ENCODE results near the gene RAPGEF6. TPM values are rescaled to one million over a fixed set of nuclear protein-coding genes. Genes with fewer than 3 reads are reported as not detected.
"Not testable (repeated sequence)": the region's sequence is repeated elsewhere in the genome, so short reads cannot be mapped to it uniquely, and the experiment has no call there.

The RAPGEF6 gene
- 8.5 and 12.9 TPM in 2 replicates for total RNA-seq

GRCh38 chr5:131634996-131635683 is at the start of gene RAPGEF6:
Gene RAPGEF6 (minus strand): TSS chr5:131635229. CDS start chr5:131635030, 199 bp downstream.
- DNase-seq (ENCODE audit: low read depth): peak; percentile 95
- H3K4me3 ChIP-seq (ENCODE audit: low read depth, low read length): peak within 1 kb of the TSS; percentile 88
- no peak for TF ChIP-seq CTCF (conservative IDR thresholded peaks at IDR 0.05; ENCODE audit: low read depth, low read length)

- DNase-seq (ENCODE audit: low read depth): no peak
- no peak for TF ChIP-seq CTCF (conservative IDR thresholded peaks at IDR 0.05; ENCODE audit: low read depth, low read length)
- H3K4me3 ChIP-seq (ENCODE audit: low read depth, low read length): no peak overlapping the region
Measured at GRCh38 chr5:131684595-131684994, 49.6 kb upstream of the RAPGEF6 start.

GRCh38 chr5:131684051-131684450 is 49.0 kb upstream of the RAPGEF6 start:
- no peak for TF ChIP-seq CTCF (conservative IDR thresholded peaks at IDR 0.05; ENCODE audit: low read depth, low read length)
- no peak overlapping the region for H3K4me3 ChIP-seq (ENCODE audit: low read depth, low read length)
- DNase-seq (ENCODE audit: low read depth): no peak

- no peak for TF ChIP-seq CTCF (conservative IDR thresholded peaks at IDR 0.05; ENCODE audit: low read depth, low read length)
- no peak for DNase-seq (ENCODE audit: low read depth)
- H3K4me3 ChIP-seq (ENCODE audit: low read depth, low read length): no peak overlapping the region
Measured at GRCh38 chr5:131682826-131683225, 47.8 kb upstream of the RAPGEF6 start.

- TF ChIP-seq CTCF (conservative IDR thresholded peaks at IDR 0.05; ENCODE audit: low read depth, low read length): no peak
- DNase-seq (ENCODE audit: low read depth): no peak
- H3K4me3 ChIP-seq (ENCODE audit: low read depth, low read length): no peak overlapping the region
Measured at GRCh38 chr5:131682175-131682574, 47.1 kb upstream of the RAPGEF6 start.

GRCh38 chr5:131679911-131680310 is 44.9 kb upstream of the RAPGEF6 start:
- peak; percentile 75 for DNase-seq (ENCODE audit: low read depth)
- TF ChIP-seq CTCF (conservative IDR thresholded peaks at IDR 0.05; ENCODE audit: low read depth, low read length): no peak
- H3K4me3 ChIP-seq (ENCODE audit: low read depth, low read length): no peak overlapping the region

GRCh38 chr5:131678273-131678672 is 43.2 kb upstream of the RAPGEF6 start:
- not testable (repeated sequence) for H3K4me3 ChIP-seq (ENCODE audit: low read depth, low read length); DNase-seq (ENCODE audit: low read depth)

All from epithelial cell of proximal tubule (primary cell).